Articular chondrocyte of knee joint (primary cell): ENCODE results near the gene CYP2C18. TPM values are rescaled to one million over a fixed set of nuclear protein-coding genes. Genes with fewer than 3 reads are reported as not detected.

Experiments used
- total RNA-seq: library from RNA; depleted of rRNA; stranded (reverse); fragments of >200 nt; gene quantifications from 2 replicates; pipeline ENCODE4 v1.2.3, GENCODE V29; 2012

CYP2C18 gene
- 0.22 TPM in 1 of 2 replicates, not detected in the other for total RNA-seq

DNA sequence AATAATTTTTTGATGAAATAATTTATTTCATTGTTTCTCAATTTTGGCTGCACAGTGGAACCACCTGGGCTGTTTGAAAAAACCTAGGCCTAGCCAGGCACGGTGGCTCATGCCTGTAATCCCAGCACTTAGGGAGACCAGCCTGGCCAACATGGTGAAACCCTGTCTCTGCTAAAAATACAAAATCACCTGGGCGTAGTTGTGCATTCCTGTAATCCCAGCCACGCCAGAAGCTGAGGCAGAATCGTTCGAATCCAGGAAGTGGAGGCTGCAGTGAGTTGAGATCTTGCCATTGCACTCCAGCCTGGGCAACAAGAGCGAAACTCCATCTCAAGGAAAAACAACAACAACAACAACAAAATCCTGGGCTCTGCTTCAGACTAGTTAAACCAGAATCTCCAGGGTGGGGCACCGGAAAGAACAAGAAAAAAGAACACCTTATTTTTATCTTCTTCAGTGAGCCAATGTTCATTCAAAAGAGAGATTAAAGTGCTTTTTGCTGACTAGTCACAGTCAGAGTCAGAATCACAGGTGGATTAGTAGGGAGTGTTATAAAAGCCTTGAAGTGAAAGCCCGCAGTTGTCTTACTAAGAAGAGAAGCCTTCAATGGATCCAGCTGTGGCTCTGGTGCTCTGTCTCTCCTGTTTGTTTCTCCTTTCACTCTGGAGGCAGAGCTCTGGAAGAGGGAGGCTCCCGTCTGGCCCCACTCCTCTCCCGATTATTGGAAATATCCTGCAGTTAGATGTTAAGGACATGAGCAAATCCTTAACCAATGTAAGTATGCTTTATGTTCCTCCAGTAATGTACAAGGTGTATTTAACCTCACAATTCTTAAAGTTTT is at the start of gene CYP2C18:
Gene CYP2C18, plus strand, starts transcription at position 516 of the 841 bp plus-strand sequence. Its CDS starts 91 bp downstream, at position 607.

DNA sequence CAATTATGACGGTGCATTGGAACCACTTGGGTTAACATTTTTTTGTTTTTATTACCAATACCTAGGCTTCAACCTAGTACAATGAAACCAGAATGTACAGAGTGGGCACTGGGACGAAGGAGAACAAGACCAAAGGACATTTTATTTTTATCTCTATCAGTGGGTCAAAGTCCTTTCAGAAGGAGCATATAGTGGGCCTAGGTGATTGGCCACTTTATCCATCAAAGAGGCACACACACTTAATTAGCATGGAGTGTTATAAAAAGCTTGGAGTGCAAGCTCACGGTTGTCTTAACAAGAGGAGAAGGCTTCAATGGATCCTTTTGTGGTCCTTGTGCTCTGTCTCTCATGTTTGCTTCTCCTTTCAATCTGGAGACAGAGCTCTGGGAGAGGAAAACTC is 78.9 kb downstream of the CYP2C18 start, which contains the start of gene CYP2C19:
Gene CYP2C19, plus strand, starts transcription at position 289 of the 400 bp plus-strand sequence. Its CDS starts 25 bp downstream, at position 314.

Other genes with a start within 250 kb of the CYP2C18 start
- 19.5 and 31.9 TPM in 2 replicates for gene HELLS, start 137.9 kb upstream of the CYP2C18 start, total RNA-seq
- gene CYP2C19, start 79.0 kb downstream of the CYP2C18 start, total RNA-seq, result 0.11 TPM in 1 of 2 replicates, not detected in the other